Neural cell (in vitro differentiated cells): ENCODE results near the gene LIN7B. TPM values are rescaled to one million over a fixed set of nuclear protein-coding genes. Genes with fewer than 3 reads are reported as not detected.
A peak's percentile ranks its signal among the peaks of the same experiment; 100 is the strongest.

Experiments
- H2AFZ ChIP-seq: fragments of 200-600, 300-800 bp; sonication (generic), shearing (Covaris generic); 2 replicates; pipeline ENCODE4 v1.6.0; 2014; ENCODE audit warnings: low read depth, mild to moderate bottlenecking, antibody characterized with exemption, low read length, moderate library complexity
- H3F3A ChIP-seq: fragments of 200-600 bp; shearing (Covaris generic); 2 replicates; pipeline ENCODE4 v1.6.1; 2016; ENCODE audit warnings: mild to moderate bottlenecking, moderate library complexity, mixed read lengths, antibody characterized with exemption, low read length; ENCODE audit not compliant: insufficient read depth, poor library complexity, severe bottlenecking
- H3K27ac ChIP-seq: fragments of 200-600, 300-800 bp; sonication (generic), shearing (Covaris generic); 2 replicates; pipeline ENCODE4 v1.5.1; 2014; ENCODE audit warnings: mild to moderate bottlenecking, low read length, moderate library complexity
- H3K27me3 ChIP-seq: fragments of 300-800, 200-600 bp; sonication (generic), shearing (Covaris generic); 2 replicates; pipeline ENCODE4 v1.6.0; 2014; ENCODE audit warnings: mild to moderate bottlenecking, low read depth, low read length, moderate library complexity; ENCODE audit not compliant: insufficient read depth
- H3K36me3 ChIP-seq: fragments of 300-800, 200-600 bp; sonication (generic), shearing (Covaris generic); 2 replicates; pipeline ENCODE4 v1.5.1; 2014; ENCODE audit warnings: mild to moderate bottlenecking, antibody characterized with exemption, low read length, moderate library complexity; ENCODE audit not compliant: insufficient read depth
- H3K4me2 ChIP-seq: fragments of 300-800, 200-600 bp; sonication (generic), shearing (Covaris generic); 2 replicates; pipeline ENCODE4 v1.6.0; 2014; ENCODE audit warnings: mild to moderate bottlenecking, low read length
- H3K4me3 ChIP-seq: fragments of 300-800, 200-600 bp; sonication (generic), shearing (Covaris generic); 2 replicates; pipeline ENCODE4 v1.5.1; 2014; ENCODE audit warnings: mild to moderate bottlenecking, low read length, moderate library complexity
- H3K79me2 ChIP-seq: fragments of 200-600 bp; shearing (Covaris generic); replicated peaks from 2 replicates; pipeline ENCODE4 v1.6.0; 2014; ENCODE audit warnings: mild to moderate bottlenecking, low read length, moderate library complexity; ENCODE audit not compliant: insufficient read depth
- H3K9ac ChIP-seq: fragments of 300-800, 200-600 bp; sonication (generic), shearing (Covaris generic); 2 replicates; pipeline ENCODE4 v1.6.1; 2016; ENCODE audit warnings: mild to moderate bottlenecking, low read length, mixed read lengths
- H3K9me2 ChIP-seq: fragments of 200-600 bp; shearing (Covaris generic); 2 replicates; pipeline ENCODE4 v1.6.1; 2016; ENCODE audit warnings: mild to moderate bottlenecking, low read length, mixed read lengths; ENCODE audit not compliant: insufficient read depth
- H3K9me3 ChIP-seq: fragments of 200-600, 300-800 bp; sonication (generic), shearing (Covaris generic); 2 replicates; pipeline ENCODE4 v1.6.1; 2016; ENCODE audit warnings: mild to moderate bottlenecking, mixed run types, low read length, moderate library complexity, mixed read lengths
- H4K20me1 ChIP-seq: fragments of 200-600 bp; shearing (Covaris generic); 2 replicates; pipeline ENCODE4 v1.6.1; 2016; ENCODE audit warnings: mild to moderate bottlenecking, mixed run types; ENCODE audit not compliant: insufficient read depth
- CTCF ChIP-seq: fragments of 450-650 bp; IDR thresholded peaks from 2 replicates; pipeline ENCODE4 v1.5.1; 2014; ENCODE audit warnings: antibody characterized with exemption, mild to moderate bottlenecking, moderate library complexity; ENCODE audit not compliant: poor library complexity, severe bottlenecking
- EP300 ChIP-seq: fragments of 450-650 bp; conservative IDR thresholded peaks from 2 replicates; pipeline ENCODE4 v1.6.1; 2014; ENCODE audit warnings: antibody characterized with exemption, mild to moderate bottlenecking, moderate library complexity; ENCODE audit not compliant: poor library complexity, severe bottlenecking
- MXI1 ChIP-seq: fragments of 450-650 bp; conservative IDR thresholded peaks from 2 replicates; pipeline ENCODE4 v1.6.1; 2014; ENCODE audit warnings: antibody characterized with exemption, mild to moderate bottlenecking; ENCODE audit not compliant: poor library complexity, severe bottlenecking
- POLR2AphosphoS5 ChIP-seq: IDR thresholded peaks from 2 replicates; pipeline ENCODE4 v1.6.1; 2012
- RAD21 ChIP-seq: fragments of 450-650 bp; conservative IDR thresholded peaks from 2 replicates; pipeline ENCODE4 v1.6.1; 2014; ENCODE audit warnings: antibody characterized with exemption, mild to moderate bottlenecking, moderate library complexity
- REST ChIP-seq: IDR thresholded peaks from 2 replicates; pipeline ENCODE4 v1.6.1; 2012; ENCODE audit warnings: borderline replicate concordance
- SMC3 ChIP-seq: fragments of 450-650 bp; conservative IDR thresholded peaks from 2 replicates; pipeline ENCODE4 v1.6.1; 2014; ENCODE audit warnings: antibody characterized with exemption, mild to moderate bottlenecking, moderate library complexity; ENCODE audit not compliant: poor library complexity
- TAF1 ChIP-seq: IDR thresholded peaks from 2 replicates; pipeline ENCODE4 v1.6.1; 2012; ENCODE audit warnings: low read depth
- polyA minus RNA-seq: library from RNA; depleted of rRNA, polyadenylated mRNA; stranded (reverse); fragments of >200 nt; gene quantifications from 2 replicates; pipeline ENCODE4 v1.2.3, GENCODE V29; 2014
- polyA plus RNA-seq: library from polyadenylated mRNA; depleted of rRNA; stranded (reverse); fragments of >200 nt; gene quantifications from 2 replicates; pipeline ENCODE4 v1.2.3, GENCODE V29; 2014

LIN7B gene
- polyA plus RNA-seq (88.7 and 99.0 TPM in 2 replicates), polyA minus RNA-seq (19.4 and 22.9 TPM in 2 replicates)

GRCh38 chr19:49113762-49114629 is at the start of gene LIN7B:
TSS of gene LIN7B (plus strand) at chr19:49114370. CDS start at chr19:49114405, 35 bp downstream.
- peak within 1 kb of the TSS; percentile 82 for H3K9ac ChIP-seq

More at GRCh38 chr19:49113762-49114629, at the start of gene LIN7B:
- no peaks in the 10 kb centered on the region for H3F3A ChIP-seq
- H4K20me1 ChIP-seq: no peaks in the 10 kb centered on the region
- peak; percentile 82 for TF ChIP-seq CTCF
- TF ChIP-seq POLR2AphosphoS5: peak; percentile 73
- peak; percentile 10 for TF ChIP-seq EP300
- peak; percentile 44 for TF ChIP-seq SMC3
- no peak for TF ChIP-seq REST
- peak; percentile 31 for TF ChIP-seq RAD21
- TF ChIP-seq MXI1: peak; percentile 48
- no peak for TF ChIP-seq TAF1
- H3K9me2 ChIP-seq: no peaks in the 10 kb centered on the region
- no peaks in the 10 kb centered on the region for H3K27me3 ChIP-seq
- peak within 1 kb of the TSS; percentile 41 for H3K4me2 ChIP-seq
- H2AFZ ChIP-seq: peak within 1 kb of the TSS; percentile 60
- peak within 1 kb of the TSS; percentile 95 for H3K4me3 ChIP-seq
- H3K36me3 ChIP-seq: no peaks in the 10 kb centered on the region
- H3K9me3 ChIP-seq: no peaks in the 10 kb centered on the region
- H3K27ac ChIP-seq: peak within 1 kb of the TSS; percentile 71
- H3K79me2 ChIP-seq: no peaks in the 10 kb centered on the region
